ENCODE results near the gene BCAT1. TPM values are rescaled to one million over a fixed set of nuclear protein-coding genes. Genes with fewer than 3 reads are reported as not detected.

The BCAT1 gene
- total and polyA plus RNA-seq, 2 of the 8 experiments (the other 6 are each of a cell fraction or from before 2014, with no cell fraction given) = 19.7 to 263 TPM

GRCh38 chr12:24922090-24922489, 26.8 kb downstream of the BCAT1 start (continued):
- TF ChIP-seq GTF2F1 (IDR thresholded peaks at IDR 0.05; ENCODE audit: borderline replicate concordance, low read depth, low read length) (no peak), MAFK (IDR thresholded peaks at IDR 0.05; ENCODE audit: low read depth, low read length) (no peak), CTCF (IDR thresholded peaks at IDR 0.05; ENCODE audit: control extremely low read depth in 1 of 3, insufficient read depth in 1 of 3, low read depth in 1 of 3, low read length in 3 of 3) (no peak)

All from H1 (cell line).